Measurements from ENCODE around the gene NUF2.
"Not testable (repeated sequence)": the region's sequence is repeated elsewhere in the genome, so short reads cannot be mapped to it uniquely, and the experiment has no call there.

The NUF2 gene

GRCh38 chr1:163321311-163322305 is at the start of gene NUF2:
Gene NUF2, plus strand, starts transcription at chr1:163321954. Its CDS starts 4,098 bp downstream, at chr1:163326052.
- Mint-ChIP-seq H3K9me3 (no peaks in the 10 kb centered on the region), H3K4me3 (peak within 1 kb of the TSS; percentile 99), H3K27ac (peak within 1 kb of the TSS; percentile 99), H3K36me3 (no peaks in the 10 kb centered on the region), H3K4me1 (peaks cover 24% of the 10 kb centered on the region), H3K27me3 (no peaks in the 10 kb centered on the region)

- peaks cover 30% of the 10 kb centered on the region for H3K36me3 Mint-ChIP-seq
- no peak overlapping the region for H3K4me3 Mint-ChIP-seq
- H3K27me3 Mint-ChIP-seq = no peaks in the 10 kb centered on the region
- peaks cover 13% of the 10 kb centered on the region for H3K9me3 Mint-ChIP-seq
- H3K27ac Mint-ChIP-seq = no peak overlapping the region
- H3K4me1 Mint-ChIP-seq = no peaks in the 10 kb centered on the region
Observed at GRCh38 chr1:163273766-163274441, 47.9 kb upstream of the NUF2 start.

GRCh38 chr1:163275222-163275621 is 46.5 kb upstream of the NUF2 start:
- Mint-ChIP-seq H3K4me1 (no peaks in the 10 kb centered on the region), H3K27me3 (no peaks in the 10 kb centered on the region)

GRCh38 chr1:163278602-163279001 is 43.2 kb upstream of the NUF2 start:
- peaks cover 45% of the 10 kb centered on the region for H3K9me3 Mint-ChIP-seq
- H3K27ac Mint-ChIP-seq = no peak overlapping the region
- no peaks in the 10 kb centered on the region for H3K27me3 Mint-ChIP-seq
- peaks cover 60% of the 10 kb centered on the region for H3K36me3 Mint-ChIP-seq
- H3K4me1 Mint-ChIP-seq = no peaks in the 10 kb centered on the region
- H3K4me3 Mint-ChIP-seq = no peak overlapping the region

More at GRCh38 chr1:163275222-163275621, 46.5 kb upstream of the NUF2 start:
- Mint-ChIP-seq H3K27ac (no peak overlapping the region), H3K4me3 (no peak overlapping the region), H3K9me3 (peaks cover 27% of the 10 kb centered on the region), H3K36me3 (peaks cover 41% of the 10 kb centered on the region)

GRCh38 chr1:163284867-163285266 is 36.9 kb upstream of the NUF2 start:
- H3K36me3 Mint-ChIP-seq = peaks cover 31% of the 10 kb centered on the region
- not testable (repeated sequence) for H3K27me3 Mint-ChIP-seq, H3K4me1 Mint-ChIP-seq, H3K27ac Mint-ChIP-seq, H3K4me3 Mint-ChIP-seq
- peaks cover 22% of the 10 kb centered on the region for H3K9me3 Mint-ChIP-seq

GRCh38 chr1:163290025-163290640 is 31.6 kb upstream of the NUF2 start:
- no peak overlapping the region for H3K27ac Mint-ChIP-seq
- H3K4me1 Mint-ChIP-seq = peaks cover 13% of the 10 kb centered on the region
- peaks cover 27% of the 10 kb centered on the region for H3K36me3 Mint-ChIP-seq
- H3K4me3 Mint-ChIP-seq = no peak overlapping the region
- H3K9me3 Mint-ChIP-seq = peaks cover 5% of the 10 kb centered on the region
- no peaks in the 10 kb centered on the region for H3K27me3 Mint-ChIP-seq

- Mint-ChIP-seq H3K9me3 (peaks cover 5% of the 10 kb centered on the region), H3K4me1 (peaks cover 13% of the 10 kb centered on the region), H3K4me3 (no peak overlapping the region), H3K27ac (no peak overlapping the region), H3K36me3 (peaks cover 34% of the 10 kb centered on the region), H3K27me3 (no peaks in the 10 kb centered on the region)
Observed at GRCh38 chr1:163291461-163291860, 30.3 kb upstream of the NUF2 start.

- H3K27ac Mint-ChIP-seq, H3K4me3 Mint-ChIP-seq, H3K9me3 Mint-ChIP-seq, H3K27me3 Mint-ChIP-seq: not testable (repeated sequence)
- Mint-ChIP-seq H3K36me3 (peaks cover 32% of the 10 kb centered on the region), H3K4me1 (peaks cover 11% of the 10 kb centered on the region)
Observed at GRCh38 chr1:163292153-163292552, 29.6 kb upstream of the NUF2 start.

GRCh38 chr1:163293497-163293896 is 28.3 kb upstream of the NUF2 start:
- H3K4me1 Mint-ChIP-seq, H3K27ac Mint-ChIP-seq, H3K27me3 Mint-ChIP-seq, H3K9me3 Mint-ChIP-seq, H3K4me3 Mint-ChIP-seq: not testable (repeated sequence)
- peaks cover 31% of the 10 kb centered on the region for H3K36me3 Mint-ChIP-seq

- Mint-ChIP-seq H3K27ac (no peak overlapping the region), H3K4me1 (no peaks in the 10 kb centered on the region), H3K27me3 (no peaks in the 10 kb centered on the region)
Observed at GRCh38 chr1:163295949-163296348, 25.8 kb upstream of the NUF2 start.

GRCh38 chr1:163296504-163297263 is 25.1 kb upstream of the NUF2 start:
- no peaks in the 10 kb centered on the region for H3K4me1 Mint-ChIP-seq
- H3K27me3 Mint-ChIP-seq = no peaks in the 10 kb centered on the region
- no peak overlapping the region for H3K27ac Mint-ChIP-seq
- H3K9me3 Mint-ChIP-seq = peaks cover 5% of the 10 kb centered on the region
- H3K4me3 Mint-ChIP-seq = no peak overlapping the region
- H3K36me3 Mint-ChIP-seq = peaks cover 31% of the 10 kb centered on the region

More at GRCh38 chr1:163295949-163296348, 25.8 kb upstream of the NUF2 start:
- H3K4me3 Mint-ChIP-seq = no peak overlapping the region
- peaks cover 31% of the 10 kb centered on the region for H3K36me3 Mint-ChIP-seq
- H3K9me3 Mint-ChIP-seq = peaks cover 5% of the 10 kb centered on the region

- no peak overlapping the region for H3K27ac Mint-ChIP-seq
- no peaks in the 10 kb centered on the region for H3K4me1 Mint-ChIP-seq
- no peak overlapping the region for H3K4me3 Mint-ChIP-seq
- no peaks in the 10 kb centered on the region for H3K27me3 Mint-ChIP-seq
- no peaks in the 10 kb centered on the region for H3K9me3 Mint-ChIP-seq
- peaks cover 25% of the 10 kb centered on the region for H3K36me3 Mint-ChIP-seq
Observed at GRCh38 chr1:163298365-163298764, 23.4 kb upstream of the NUF2 start.

- Mint-ChIP-seq H3K9me3 (no peaks in the 10 kb centered on the region), H3K27ac (no peak overlapping the region), H3K4me3 (no peak overlapping the region), H3K36me3 (peaks cover 27% of the 10 kb centered on the region), H3K4me1 (no peaks in the 10 kb centered on the region), H3K27me3 (no peaks in the 10 kb centered on the region)
Observed at GRCh38 chr1:163300568-163300967, 21.2 kb upstream of the NUF2 start.

- Mint-ChIP-seq H3K4me1 (no peaks in the 10 kb centered on the region), H3K36me3 (peaks cover 22% of the 10 kb centered on the region), H3K27me3 (no peaks in the 10 kb centered on the region), H3K4me3 (no peak overlapping the region), H3K9me3 (no peaks in the 10 kb centered on the region), H3K27ac (no peak overlapping the region)
Observed at GRCh38 chr1:163303561-163303960, 18.2 kb upstream of the NUF2 start.

GRCh38 chr1:163305441-163305840 is 16.3 kb upstream of the NUF2 start:
- no peaks in the 10 kb centered on the region for H3K27me3 Mint-ChIP-seq
- no peaks in the 10 kb centered on the region for H3K4me1 Mint-ChIP-seq
- H3K9me3 Mint-ChIP-seq = no peaks in the 10 kb centered on the region
- peaks cover 19% of the 10 kb centered on the region for H3K36me3 Mint-ChIP-seq
- no peak overlapping the region for H3K27ac Mint-ChIP-seq
- no peak overlapping the region for H3K4me3 Mint-ChIP-seq

All from activated naive CD4-positive, alpha-beta T cell treated with anti-CD3 and anti-CD28 coated beads, Interleukin-2, amount 50 U/mL, for 24 hours (primary cell).